LoVo (cell line): ENCODE data around the gene GPR176.

Experiments used
- DNase-seq: peaks from one replicate; pipeline ENCODE4 v3.0.0-alpha.2; 2016; ENCODE audit warnings: low spot score

Gene GPR176

DNA sequence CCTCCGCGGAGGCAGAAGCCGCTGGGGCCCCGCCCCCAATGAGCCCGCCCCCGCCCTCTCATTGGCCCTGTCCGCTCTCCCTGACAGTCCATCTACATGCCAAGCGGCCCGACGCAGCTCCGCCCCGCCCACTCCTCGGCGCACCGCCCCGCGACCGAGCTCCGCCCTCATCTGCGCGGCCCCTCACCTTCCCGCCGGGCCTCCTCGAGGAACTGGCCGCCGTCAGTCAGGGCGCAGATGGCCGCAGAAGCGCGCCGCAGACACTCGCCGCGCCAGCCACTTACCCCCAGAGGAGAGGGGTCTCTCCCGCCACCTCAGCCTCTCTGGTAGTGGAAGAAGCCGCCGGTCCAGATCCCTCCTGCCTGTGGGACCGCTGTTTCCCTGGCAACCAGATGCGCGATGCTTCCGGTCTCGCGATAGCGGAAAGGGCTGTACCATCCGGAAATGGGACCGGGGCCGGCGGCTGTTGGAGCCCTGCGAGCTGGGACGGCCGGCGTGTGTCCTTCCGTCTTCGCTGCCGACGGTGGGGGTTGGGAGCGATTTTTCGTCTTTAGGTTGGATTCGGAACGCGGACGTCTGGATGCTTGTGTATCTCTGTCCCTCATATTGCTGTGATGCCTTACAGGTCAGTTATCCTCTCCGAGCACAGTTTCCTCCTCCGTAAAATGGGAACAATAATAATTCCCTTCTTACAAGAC, 137.5 kb downstream of the GPR176 start, which contains the start of gene FSIP1:
Gene FSIP1 (minus strand): TSS at position 401 of the 698 bp plus-strand sequence. CDS start 6,317 bp downstream, outside the sequence.
- peak; percentile 99 for DNase-seq

DNA sequence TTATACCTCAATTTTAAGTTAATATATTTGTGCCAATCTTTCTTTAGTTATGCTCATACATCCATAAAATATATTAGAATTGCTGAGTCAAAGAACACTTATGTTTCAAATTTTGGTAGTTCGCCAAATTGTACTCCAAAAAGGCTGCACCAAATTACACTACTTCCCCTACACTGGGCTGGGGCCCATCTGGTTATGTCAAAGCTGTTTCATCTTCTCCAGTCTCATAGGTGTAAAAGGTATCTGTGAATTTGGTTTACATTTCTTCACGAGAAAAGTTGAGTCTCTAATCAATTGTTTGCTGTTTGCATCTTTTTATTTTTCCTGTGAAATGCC, 138.1 kb downstream of the GPR176 start:
- DNase-seq = no peak

DNA sequence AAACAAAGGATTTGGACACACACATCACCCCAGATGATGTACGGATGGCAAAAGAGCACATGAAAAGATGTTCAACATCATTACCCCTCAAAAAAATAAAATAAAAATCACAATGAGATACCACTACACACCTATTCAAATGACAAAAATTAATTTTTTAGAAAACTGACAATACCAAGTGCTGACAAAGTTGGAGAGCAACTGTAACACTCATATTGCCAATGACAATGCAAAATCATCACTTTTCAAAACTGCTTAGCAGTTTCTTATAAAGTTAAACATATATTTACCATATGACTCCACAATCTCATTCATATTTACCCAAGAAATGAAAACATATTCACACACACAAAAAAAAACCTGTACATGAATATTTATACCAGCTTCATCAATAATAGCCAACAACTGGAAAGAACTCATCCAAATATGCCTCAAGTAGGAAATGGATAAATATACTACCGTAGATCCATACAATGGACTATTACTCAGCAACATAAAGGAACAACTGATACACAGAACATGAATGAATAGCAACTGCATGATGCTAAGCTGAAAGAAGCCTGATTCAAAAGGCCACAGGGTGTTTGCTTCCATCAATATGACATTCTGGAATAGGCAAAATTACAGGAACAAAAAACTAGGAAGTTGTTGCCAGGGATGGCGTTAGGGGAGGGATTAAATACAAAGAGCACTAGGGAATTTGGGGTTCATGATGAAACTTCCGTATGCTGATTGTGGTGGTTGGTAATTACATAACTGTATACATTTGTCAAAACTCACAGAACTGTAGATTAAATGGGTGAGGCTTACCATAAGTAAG, 138.7 kb downstream of the GPR176 start:
- no peak for DNase-seq

DNA sequence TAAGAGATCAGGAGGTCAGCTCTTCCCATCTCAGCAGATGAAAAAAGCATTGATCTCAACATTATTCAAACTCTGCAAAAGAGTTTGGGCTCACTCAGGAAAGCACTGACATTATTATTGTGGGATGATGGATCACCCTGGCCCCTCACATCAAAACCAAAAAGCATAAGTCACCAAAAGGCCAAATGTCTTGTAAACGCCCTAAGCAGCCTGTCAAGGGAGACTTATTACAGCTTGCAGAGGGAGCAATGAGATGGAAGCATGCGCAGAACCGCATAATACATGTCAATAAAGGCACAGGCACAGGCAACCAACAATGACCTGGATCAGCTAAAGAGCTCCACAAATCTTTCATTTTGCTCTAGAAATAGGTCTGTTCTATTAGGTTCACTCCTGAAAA, 142.0 kb downstream of the GPR176 start:
- DNase-seq = no peak

DNA sequence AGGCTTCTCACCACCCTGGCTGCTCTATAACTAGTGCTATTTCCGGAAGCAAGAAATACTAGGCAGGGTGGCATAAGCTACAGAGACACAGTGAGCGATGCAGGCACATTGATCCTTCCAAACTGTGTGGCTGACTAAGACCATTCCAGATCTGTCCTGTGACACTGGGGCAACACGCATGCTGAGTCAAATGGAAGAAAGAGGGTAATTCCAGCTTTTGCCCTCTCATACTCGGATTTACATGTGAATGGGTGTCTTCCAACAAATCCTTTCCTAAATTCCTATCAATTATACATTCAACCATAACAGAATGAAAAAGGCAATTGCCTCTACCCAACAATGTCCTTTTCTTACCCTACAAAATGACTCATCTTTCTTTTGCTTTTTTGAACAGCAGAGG, 142.6 kb downstream of the GPR176 start:
- DNase-seq = no peak

DNA sequence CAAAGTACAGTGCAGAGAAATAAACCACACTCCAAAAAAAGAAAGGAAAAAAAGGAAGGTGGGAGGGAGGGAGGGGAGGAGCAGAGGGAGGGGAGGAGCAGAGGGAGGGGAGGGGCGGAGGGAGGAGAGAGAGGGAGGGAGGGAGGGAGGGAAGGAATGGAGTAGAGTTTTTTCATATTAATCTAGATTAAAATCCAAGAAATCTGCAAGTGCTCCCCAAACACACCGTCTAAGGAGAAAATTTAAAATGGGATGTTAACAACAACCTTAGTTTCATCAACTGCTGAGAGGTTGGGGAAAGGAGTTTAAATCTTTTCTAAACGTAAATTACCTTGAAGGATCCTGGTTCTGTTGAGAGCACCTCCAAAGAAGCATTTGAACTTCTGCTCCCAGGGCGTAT, 144.0 kb downstream of the GPR176 start:
- DNase-seq = no peak

DNA sequence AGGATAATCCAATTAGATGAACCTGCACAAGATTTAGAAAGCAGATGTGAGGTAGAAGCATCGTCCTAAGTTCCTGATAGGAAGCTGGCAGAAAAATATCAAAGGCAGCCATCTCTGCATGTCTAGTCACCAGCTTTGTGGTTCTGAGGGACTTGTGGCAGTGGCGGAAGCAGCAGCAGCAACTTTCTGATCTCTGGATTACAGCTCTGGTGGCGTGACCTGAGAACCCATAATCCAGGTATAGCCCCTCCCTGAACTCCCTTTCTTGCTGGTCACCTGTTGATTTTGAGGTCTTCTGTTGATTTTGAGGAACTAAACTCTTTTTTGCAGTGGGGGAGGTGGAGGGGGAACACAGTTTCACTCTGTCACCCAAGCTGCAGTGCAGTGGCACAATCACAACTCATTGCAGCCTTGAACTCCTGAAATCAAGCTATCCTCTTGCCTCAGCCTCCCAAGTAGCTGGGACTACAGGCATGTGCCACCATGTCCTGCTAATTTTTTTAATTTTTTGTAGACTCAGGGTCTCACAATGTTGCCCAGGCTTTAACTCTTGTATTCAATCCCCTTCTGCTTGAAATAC, 145.3 kb downstream of the GPR176 start:
- no peak for DNase-seq

DNA sequence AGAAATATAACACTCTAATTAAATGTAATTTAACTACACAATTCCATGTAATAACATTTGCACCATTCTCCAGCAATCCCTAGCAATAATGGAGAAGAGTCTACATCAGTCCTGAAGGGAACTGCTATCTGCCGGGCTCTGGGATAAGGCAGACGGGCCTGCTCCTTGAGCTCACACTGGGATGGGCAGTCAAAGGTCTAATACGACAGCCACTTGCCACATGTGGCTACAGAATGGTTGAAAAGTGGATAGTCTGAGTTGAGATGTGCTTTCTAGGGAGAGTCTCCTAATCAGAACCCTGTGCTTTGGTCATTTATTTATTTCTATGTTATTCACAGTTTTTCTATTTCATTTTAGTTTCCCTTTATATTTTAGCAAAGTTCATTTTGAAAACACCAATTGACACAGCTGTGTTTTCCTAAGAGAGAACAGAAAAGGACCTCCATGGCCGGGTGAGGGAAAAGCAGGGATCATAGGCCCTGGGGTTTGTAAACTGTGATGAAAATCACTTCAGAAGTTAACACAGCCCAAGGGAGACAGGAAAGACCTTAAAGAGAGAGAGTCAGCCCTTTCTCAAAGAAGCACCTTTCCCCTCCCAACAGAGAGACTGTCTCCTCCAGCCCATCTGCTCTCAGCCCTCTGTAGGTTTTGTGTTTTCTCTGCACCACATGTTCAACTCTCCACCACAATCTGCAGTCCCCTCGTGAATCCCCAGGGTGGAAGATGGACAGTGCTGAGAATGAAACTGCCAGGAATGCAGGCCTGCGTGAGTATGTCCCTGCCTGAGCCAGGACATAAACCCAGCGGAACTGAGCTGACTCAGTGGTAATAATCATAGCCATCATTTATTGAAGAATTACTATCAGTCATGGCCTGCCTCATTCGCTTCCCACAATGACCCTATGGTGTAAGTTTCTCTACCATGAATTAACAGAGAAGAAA, 149.0 kb downstream of the GPR176 start:
- no peak for DNase-seq

DNA sequence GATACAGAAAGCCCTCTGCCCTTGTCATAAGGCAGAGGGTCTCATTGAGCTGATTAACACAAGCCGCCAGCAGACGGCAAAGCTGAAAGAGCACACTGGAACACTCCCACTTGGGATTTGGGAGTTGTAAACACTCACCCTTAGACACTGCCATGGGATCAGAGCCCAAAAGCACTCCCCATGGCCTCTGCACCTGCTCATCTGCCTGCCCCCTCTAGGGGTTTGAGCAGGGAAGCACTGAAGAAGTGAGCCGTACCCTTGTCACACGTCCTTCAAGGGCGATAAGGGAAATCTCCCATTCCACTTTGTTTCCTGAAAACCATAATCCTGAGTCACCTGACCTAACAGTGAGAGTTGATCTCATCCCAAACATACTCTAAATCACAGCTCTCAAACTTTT, 152.1 kb downstream of the GPR176 start:
- no peak for DNase-seq

DNA sequence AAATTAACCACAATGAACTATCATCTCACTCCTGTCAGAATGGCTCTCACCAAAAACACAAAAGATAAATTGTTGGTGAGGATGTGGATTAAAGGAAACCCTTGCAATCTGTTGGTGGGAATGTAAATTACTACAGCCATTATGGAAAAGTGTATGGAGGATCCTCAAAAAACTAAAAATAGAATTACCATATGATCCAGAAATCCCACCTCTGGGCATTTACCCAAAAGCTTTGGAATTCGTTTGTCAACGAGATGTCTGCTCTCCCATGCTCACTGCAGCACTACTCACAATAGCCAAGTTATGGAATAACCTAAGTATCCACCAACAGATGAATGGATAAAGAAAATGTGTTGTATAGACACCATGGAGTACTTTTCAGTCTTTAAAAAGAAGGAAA, 159.1 kb downstream of the GPR176 start:
- DNase-seq = no peak

DNA sequence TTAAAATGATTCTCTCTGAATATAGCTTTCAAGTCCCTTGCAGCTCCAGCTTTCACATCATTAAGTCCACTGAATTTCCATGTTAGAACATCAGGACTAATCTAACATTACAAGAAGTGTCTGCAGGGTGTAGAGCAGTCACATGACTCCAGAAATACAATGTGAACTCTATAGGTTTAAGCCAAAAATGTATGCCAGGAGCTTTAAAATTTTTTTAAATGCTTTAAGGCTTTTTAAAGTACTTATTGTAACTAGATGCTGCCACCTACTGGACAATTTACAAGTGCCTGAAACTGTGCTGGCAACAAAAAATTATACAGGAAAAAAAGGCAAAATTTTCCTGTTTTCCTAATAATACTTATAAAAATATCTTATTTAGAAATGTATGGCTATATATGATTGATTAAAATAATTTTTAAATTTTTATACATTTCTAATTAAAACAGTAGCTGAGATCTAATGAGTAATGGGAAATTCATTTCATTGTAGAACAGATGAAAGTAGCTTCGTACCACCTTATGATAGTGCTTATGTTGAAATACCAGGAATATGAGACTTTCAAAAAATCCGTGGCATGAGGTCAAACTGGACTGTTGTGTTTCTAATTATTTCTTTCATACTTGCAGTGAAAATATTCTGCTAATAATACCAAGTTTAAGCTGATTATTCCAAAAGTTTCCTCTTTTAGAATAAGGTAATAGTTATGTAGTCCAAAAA, 163.1 kb downstream of the GPR176 start:
- DNase-seq = peak; percentile 80

DNA sequence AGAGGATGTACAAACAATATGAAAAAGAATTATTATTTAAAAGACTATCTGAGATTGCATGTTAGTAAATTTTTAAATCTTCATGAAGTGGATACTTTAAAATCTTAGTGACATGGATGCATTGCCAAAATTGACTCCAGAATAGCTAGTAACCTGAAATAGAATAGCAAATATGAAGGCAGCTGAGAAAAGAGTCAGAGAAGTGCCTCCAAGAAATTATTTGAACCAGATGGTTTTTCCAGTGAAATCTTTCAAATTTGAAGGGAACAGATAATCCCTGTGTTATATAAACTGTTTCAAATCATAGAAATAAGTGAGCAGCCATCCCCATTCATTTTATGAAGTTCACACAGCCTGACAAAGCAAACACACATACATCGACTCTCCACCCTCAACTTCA, 167.1 kb downstream of the GPR176 start:
- DNase-seq = no peak

DNA sequence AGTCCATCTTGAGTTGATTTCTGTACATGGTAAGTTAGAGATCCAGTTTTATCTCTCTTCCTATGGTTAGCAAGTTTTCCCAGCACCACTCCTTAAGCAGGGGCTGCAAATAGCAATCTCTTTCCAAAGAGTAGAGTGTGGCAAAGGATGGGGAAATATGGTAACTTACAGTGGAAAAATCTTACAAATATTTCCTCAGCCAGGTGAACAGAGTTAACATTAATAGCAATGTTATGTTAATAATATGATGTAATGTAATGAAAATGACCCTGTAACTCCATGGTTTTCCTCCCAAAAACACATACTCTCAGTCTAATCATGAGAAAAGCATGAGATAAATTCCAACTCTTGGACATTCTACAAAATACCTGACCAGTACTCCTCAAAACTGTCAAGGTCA, 167.8 kb downstream of the GPR176 start:
- DNase-seq = no peak
